ENCODE results near the gene TIMP3.

- TF ChIP-seq CTCF (IDR thresholded peaks at IDR 0.05): no peak
- TF ChIP-seq RCOR1 (IDR thresholded peaks at IDR 0.05; ENCODE audit: low read length): no peak
Observed at GRCh38 chr22:32752326-32752725, 49.2 kb upstream of the TIMP3 start.

All from SK-N-SH (cell line).